ENCODE results near the gene TNFRSF11A. TPM values are rescaled to one million over a fixed set of nuclear protein-coding genes. Genes with fewer than 3 reads are reported as not detected.
A peak's percentile ranks its signal among the peaks of the same experiment; 100 is the strongest.

The TNFRSF11A gene
- polyA plus RNA-seq (ENCODE audit: insufficient read length in 10 of 10) = 1 to 10 TPM; 2.8 to 4.4 (median 3.6) TPM
- long read RNA-seq, donor 1, full-length matches to known transcripts = 1 of 1 reads
- long read RNA-seq, donor 1, partial matches to known transcripts = 0 of 1 reads
- long read RNA-seq, donor 1, other reads (novel, unspliced or antisense) = 0 of 1 reads
- long read RNA-seq, donor 2 = 0 reads
- long read RNA-seq, donor 3 = 0 reads
- long read RNA-seq, donor 4, full-length matches to known transcripts = 2 of 2 reads
- long read RNA-seq, donor 4, partial matches to known transcripts = 0 of 2 reads
- long read RNA-seq, donor 4, other reads (novel, unspliced or antisense) = 0 of 2 reads
- long read RNA-seq, donor 5 = 0 reads
- long read RNA-seq, donor 6 = 0 reads
- long read RNA-seq, donor 7 = 0 reads
- long read RNA-seq, donor 8 = 0 reads
- long read RNA-seq, donor 9 = 0 reads

GRCh38 chr18:62324917-62325805 is at the start of gene TNFRSF11A:
TSS of gene TNFRSF11A (plus strand) at chr18:62325310. CDS start at chr18:62325353, 43 bp downstream.
- peak in 1 of 3 donors; percentile 71 for DNase-seq

- no peak for DNase-seq
Observed at GRCh38 chr18:62277045-62277444, 48.1 kb upstream of the TNFRSF11A start.

- no peak for DNase-seq
Observed at GRCh38 chr18:62279561-62279960, 45.5 kb upstream of the TNFRSF11A start.

GRCh38 chr18:62280058-62280457 is 45.1 kb upstream of the TNFRSF11A start:
- no peak for DNase-seq

GRCh38 chr18:62280786-62281185 is 44.3 kb upstream of the TNFRSF11A start:
- no peak for DNase-seq

- peak; percentile 70 to 81 (median 73) for DNase-seq
Observed at GRCh38 chr18:62281684-62282083, 43.4 kb upstream of the TNFRSF11A start.

GRCh38 chr18:62282188-62282629 is 42.9 kb upstream of the TNFRSF11A start:
- DNase-seq = peak; percentile 81 to 93 (median 88)

- DNase-seq = no peak
Observed at GRCh38 chr18:62284637-62285036, 40.5 kb upstream of the TNFRSF11A start.

- no peak for DNase-seq
Observed at GRCh38 chr18:62285281-62285680, 39.8 kb upstream of the TNFRSF11A start.

GRCh38 chr18:62287781-62288664 is 37.1 kb upstream of the TNFRSF11A start:
- DNase-seq = no peak

GRCh38 chr18:62288665-62289008 is 36.5 kb upstream of the TNFRSF11A start:
- DNase-seq = no peak

- no peak for DNase-seq
Observed at GRCh38 chr18:62289047-62289446, 36.1 kb upstream of the TNFRSF11A start.

- no peak for DNase-seq
Observed at GRCh38 chr18:62294073-62294472, 31.0 kb upstream of the TNFRSF11A start.

GRCh38 chr18:62300359-62300963 is 24.6 kb upstream of the TNFRSF11A start:
- no peak for DNase-seq

GRCh38 chr18:62301322-62301721 is 23.8 kb upstream of the TNFRSF11A start:
- DNase-seq = no peak

GRCh38 chr18:62312851-62313250 is 12.3 kb upstream of the TNFRSF11A start:
- no peak for DNase-seq

GRCh38 chr18:62318228-62319180 is 6.6 kb upstream of the TNFRSF11A start:
- DNase-seq = no peak

GRCh38 chr18:62321201-62321600 is 3.9 kb upstream of the TNFRSF11A start:
- no peak for DNase-seq

- no peak for DNase-seq
Observed at GRCh38 chr18:62323483-62324180, 1.5 kb upstream of the TNFRSF11A start.

Data from muscle of back (tissue), 13 donors.